Right renal cortex interstitium (tissue), 3 donors: ENCODE results near the gene GRM4. TPM values are rescaled to one million over a fixed set of nuclear protein-coding genes. Genes with fewer than 3 reads are reported as not detected.
"Not testable (repeated sequence)": the region's sequence is repeated elsewhere in the genome, so short reads cannot be mapped to it uniquely, and the experiment has no call there.

ENCODE experiments used
- DNase-seq, 3 donors: peaks; one replicate each; pipeline ENCODE4 v3.0.0-alpha.2; 2013; ENCODE audit warnings: low read depth in 3 of 3, low spot score in 2 of 3
- polyA plus RNA-seq, 3 donors: library from polyadenylated mRNA; unstranded; fragments of 120-200 nt; gene quantifications; one replicate each; pipeline ENCODE4 v1.2.1, GENCODE V29; 2013; ENCODE audit not compliant: insufficient read length in 3 of 3

Gene GRM4
- under 1 TPM; 0.42 to 0.62 (median 0.49) TPM for polyA plus RNA-seq

- DNase-seq = no peak
Observed at GRCh38 chr6:34146021-34146782, at the start of gene GRM4. Gene GRM4 (minus strand): TSS chr6:34146087. CDS start chr6:34133496, 12,591 bp downstream.

DNA sequence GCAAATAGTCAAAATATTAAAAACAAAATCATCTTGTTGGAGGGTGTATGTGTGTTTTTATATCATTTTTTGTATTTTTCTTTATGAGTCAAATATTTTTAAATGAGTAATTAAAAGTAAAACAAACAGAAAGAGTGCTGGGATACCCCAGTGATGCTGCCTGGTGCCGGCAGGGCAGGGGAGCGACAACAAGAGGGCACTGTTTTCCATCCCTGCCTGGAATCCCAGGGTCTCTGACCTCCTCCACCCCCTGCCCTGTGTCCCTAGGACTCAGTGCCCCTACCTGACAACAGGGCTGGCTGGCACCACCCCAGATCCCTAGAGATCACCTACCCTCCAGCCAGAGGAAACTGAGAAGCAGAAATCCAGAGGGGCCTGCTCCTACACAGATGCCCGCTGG, 48.9 kb upstream of the GRM4 start:
- no peak for DNase-seq

GRCh38 chr6:34190504-34191122, 44.7 kb upstream of the GRM4 start:
- DNase-seq = no peak

DNA sequence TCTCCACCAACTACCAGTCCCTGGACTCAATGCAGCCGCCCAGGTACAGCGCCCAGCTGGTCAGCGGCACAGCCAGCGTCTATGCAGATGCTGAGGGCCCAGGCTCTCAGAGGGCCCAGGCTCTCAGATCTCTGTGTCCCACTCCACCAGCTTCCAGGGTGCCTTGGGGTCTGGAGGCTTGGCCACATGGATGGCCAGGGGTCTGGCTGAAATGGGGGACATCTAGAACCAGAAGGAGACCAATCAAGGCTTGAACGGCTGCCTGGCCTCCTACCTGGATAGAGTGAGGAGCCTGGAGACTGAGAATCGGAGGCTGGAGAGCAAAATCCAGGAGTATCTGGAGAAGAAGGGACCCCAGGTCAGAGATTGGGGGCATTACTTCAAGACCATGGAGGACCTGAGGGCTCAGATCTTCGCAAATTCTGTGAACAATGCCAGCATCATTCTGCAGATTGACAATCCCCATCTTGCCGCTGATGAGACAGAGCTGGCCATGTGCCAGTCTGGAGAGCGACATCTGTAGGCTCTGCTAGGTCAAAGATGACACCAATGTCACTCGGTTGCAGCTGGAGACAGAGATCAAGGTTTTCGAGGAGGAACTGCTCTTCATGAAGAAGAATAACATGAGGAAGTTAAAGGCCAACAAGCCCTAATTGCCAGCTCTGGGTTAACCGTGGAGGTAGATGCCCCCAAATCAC, 44.1 kb upstream of the GRM4 start:
- DNase-seq = no peak

GRCh38 chr6:34184726-34185125, 38.8 kb upstream of the GRM4 start:
- not testable (repeated sequence) for DNase-seq

DNA sequence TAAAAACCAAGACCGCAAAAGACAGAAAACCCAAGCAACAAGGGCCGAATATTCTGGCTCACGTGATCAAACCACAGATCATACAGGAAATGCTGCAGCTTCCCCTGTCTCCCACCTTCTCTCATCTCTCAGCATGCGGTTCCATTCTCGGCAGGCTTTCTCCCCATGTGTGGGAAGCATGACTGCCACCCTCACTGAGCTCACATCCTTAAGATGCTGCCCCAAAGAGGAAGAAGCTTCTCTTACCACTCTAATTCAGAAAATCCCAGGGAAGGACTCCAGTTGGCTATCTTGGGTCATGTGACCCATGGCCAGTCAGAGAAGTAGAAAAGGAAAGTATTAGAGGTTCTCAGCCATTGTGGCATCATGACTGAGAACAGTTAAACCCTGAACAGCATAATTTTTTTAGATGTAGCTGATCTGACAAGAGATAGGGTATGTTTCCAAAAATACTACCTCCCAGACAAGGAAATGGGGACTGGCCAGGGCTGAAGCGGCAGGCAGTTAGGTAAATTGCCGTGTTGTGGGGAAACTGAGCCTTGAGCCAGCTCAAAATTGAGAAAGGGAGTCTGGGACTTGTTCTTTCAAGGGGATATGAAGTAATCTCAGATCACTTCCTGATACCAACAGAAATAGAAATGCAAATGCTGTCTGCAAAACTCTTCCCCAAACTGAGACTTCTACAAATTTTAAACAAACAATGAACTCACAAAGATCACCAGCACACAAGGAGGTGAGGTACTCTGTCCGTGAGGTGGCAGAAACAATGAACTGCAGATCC, 37.1 kb upstream of the GRM4 start:
- no peak for DNase-seq

DNA sequence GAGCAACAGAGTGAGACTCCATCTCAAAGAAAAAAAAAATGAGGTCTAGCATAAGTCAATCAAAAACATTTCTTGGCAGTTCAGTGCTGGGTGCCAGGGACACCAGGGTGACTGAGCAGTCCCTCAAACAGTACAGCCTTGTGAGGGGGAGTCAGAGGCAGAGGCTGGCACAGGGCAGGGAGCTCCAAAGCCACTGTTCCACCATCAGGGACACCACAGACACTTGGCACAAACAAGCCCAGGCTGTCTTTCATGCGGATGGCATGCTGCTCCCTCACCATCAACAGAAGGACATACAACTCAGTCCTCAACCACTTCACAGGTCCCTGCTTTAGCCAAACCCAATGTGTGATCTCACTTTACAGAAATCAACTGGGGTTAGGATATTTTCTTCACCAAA, 36.0 kb upstream of the GRM4 start:
- DNase-seq = no peak

- DNase-seq = no peak
Observed at GRCh38 chr6:34179106-34179720, 33.3 kb upstream of the GRM4 start.

DNA sequence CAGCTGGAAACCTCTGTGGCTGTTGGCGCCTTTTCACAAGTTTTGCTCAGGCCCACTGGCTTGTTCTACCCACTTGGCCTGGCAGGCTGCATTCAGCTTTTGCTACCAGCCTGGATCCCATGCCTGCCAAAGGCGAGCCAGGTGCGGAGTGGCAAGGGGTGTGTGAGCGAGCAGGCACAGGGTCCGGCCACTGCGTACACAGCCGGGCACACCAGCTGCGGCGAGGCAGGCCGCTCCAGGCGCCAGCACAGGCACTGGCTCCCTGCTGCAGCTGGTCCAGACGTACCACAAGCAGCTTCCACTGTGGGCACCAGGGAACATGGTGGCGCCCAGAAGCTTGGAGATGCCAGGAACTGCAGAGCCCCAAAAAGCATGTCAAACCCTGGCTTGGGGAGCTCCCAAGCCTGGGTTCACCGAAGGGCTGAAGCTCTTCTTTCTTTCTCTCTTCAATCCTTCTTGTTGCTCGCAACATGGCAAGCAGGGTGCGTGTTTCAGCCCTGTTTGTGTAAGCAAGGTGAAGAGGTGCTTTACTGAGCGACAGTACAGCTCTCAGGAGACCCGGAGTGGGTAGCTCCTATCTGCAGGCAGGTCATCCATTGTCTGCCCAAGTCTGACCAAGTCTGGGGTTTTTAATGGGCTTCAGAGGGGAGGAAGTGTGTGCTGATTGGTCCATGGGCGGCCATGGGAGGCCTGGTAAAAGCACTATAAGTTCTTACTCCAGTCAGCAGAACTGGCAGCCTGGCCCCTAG, 32.6 kb upstream of the GRM4 start:
- no peak for DNase-seq

DNA sequence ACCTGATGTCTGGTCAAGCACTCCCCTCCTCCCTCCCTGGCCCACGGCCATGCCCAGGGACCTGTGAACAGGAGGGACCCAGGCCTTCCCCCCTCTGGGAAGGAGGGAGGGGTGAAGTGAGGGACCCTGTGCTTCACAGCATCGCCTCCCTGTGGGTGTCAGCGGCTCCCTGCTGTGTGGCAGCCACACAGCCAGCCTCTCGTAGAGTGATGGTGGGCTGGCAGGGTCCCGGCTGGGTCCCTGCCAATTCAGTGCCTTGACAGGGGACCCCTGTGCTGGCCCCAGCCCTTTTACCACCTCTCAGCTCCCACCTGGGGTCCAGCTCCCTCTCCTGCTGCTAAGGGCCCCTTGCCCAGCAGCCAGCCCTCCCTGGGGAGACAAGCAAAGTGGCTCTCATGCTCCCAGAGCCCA, 31.3 kb upstream of the GRM4 start:
- no peak for DNase-seq

DNA sequence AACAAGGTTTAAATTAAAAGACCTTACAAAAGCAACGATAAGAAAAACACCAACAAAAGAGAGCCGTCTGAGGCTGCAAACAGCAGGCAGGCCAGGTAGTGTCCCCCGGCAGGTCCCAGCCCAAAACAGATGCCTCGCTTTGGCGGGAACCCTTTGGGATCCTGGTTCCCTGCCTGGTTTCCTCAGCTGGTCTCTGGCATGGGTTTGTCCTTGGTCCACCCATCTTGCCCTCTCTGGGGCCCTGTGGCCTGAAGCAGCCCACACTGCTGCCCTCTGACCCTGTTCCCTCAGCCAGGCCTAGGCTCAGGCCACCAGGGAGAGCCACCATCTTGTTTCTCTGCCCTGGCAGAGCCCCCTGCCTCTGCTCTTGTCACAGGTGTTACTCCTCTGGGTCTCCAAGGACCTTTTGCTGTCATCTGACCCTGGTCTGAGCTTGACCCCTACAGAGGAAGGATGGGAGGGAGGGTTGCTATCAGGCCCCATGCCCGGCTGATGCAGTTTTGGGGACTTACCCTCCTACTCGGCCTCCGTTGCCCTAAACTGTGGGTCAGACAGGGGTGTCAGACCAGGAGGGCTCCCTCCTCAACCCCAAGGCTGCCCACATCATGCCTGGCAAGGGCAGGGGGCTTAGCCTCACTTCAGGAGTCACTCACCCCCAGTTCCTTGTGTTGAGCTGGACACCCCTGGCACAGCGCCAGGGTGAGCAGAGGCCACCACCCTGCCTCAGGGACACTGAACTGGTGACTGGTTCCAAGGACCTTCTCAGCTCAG, 30.6 kb upstream of the GRM4 start:
- no peak for DNase-seq

DNA sequence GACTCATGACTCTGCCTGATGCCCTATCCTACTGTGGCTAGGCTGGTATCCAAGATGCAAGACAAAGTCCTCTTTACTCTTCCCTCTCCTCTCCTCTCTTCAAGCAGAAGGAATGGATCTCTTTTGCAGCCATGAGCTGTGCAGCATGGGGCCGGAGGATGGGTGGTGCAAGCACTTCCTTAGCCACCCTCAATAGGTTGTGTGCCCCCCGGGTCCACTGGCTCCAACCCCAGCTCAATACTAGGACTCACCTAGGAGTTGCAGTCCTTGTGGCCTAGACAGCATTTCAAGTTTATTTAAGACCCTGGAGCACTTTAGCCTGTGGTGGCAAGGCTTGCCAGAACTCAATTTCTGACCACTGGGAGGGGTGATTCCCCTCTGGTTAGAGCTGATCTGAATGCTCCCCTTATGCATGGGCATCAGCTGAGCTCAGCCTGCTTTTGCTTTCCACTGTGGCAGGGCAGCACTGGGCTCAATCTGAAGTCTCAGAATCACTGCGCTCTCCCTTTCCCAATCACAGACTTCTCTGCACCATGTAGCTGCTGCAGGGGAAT, 29.0 kb upstream of the GRM4 start:
- DNase-seq = no peak

- no peak for DNase-seq
Observed at GRCh38 chr6:34172961-34173775, 27.3 kb upstream of the GRM4 start.

DNA sequence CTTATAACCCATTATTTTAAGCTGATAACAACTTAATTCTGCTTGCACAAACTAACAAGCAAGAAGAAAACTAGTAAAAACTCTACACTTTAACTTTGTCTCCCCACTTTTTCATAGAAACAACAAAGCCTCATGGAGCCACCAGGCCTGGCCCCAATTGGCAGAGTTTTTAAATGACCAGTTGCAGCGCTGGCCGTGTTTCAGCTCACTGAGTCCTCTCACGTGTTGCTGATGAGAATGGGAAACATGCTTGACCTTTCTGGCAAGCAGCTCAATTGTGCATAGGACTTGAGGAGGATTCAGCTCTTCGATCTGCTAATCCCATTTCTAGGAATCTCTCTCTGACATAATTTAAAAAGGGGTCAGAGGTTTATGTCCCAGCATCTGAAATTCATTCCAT, 24.5 kb upstream of the GRM4 start:
- DNase-seq = no peak

DNA sequence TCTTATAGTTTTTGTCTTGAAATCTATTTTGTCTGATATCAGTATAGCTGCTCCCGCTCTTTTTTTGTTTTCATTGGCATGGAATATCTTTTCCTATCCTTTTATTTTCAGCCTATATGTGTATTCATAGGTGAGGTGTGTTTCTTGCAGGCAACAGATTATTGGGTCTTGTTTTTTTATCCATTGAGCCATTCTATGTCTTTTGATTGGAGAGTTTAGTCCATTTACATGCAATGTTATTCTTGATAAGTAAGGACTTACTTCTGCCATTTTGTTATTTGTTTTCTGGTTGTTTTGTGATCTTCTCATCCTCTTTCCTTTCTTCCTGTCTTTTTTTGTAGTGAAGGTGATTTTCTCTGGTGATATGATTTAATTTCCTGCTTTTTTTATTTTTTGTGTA, 24.0 kb upstream of the GRM4 start:
- DNase-seq = no peak

- DNase-seq = no peak
Observed at GRCh38 chr6:34161857-34162515, 16.1 kb upstream of the GRM4 start.

DNA sequence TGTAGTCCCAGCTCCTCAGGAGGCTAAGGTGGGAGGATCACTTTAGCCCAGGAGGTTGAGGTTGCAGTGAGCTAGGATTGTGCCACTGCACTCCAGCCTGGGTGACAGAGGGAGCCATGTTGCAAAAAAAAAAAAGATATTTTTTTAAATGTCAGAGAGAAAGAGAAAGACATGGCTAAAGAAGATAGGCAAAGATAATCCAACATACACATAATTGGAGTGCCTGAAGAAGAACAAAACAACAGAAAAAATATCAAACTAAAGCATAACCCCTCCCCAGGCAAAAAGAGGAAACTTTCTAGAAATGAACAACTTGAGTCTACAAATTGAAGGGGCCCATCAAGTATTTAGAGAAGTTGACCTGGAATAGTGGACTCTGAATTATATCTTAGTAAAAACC, 14.0 kb upstream of the GRM4 start:
- DNase-seq = no peak
